Activated naive CD8-positive, alpha-beta T cell treated with anti-CD3 and anti-CD28 coated beads, Interleukin-2, amount 10 ng/mL, durations not matched to agents 7 days and 5 days (primary cell): ENCODE data around the gene JAKMIP1. TPM values are rescaled to one million over a fixed set of nuclear protein-coding genes. Genes with fewer than 3 reads are reported as not detected.

Source experiments
- ATAC-seq: fragments of 150-1000 bp; cut with Tn5 transposase; one replicate; pipeline ENCODE4 v1.10.0; 2021; ENCODE audit warnings: low read depth, moderate library complexity
- POLR2A ChIA-PET: fragments of 350-600 bp; sonication (Branson Sonifier 250); formaldehyde crosslinking; loops from one replicate; lab custom pipeline; 2021; ENCODE audit warnings: antibody characterized with exemption; lab: Charles Lee
- DNase-seq: peaks from one replicate; pipeline ENCODE4 v3.0.0; 2021
- H3K27ac Mint-ChIP-seq: one replicate; pipeline ENCODE4 v1.8.0; 2022; ENCODE audit warnings: mild to moderate bottlenecking, mixed read lengths
- H3K27me3 Mint-ChIP-seq: one replicate; pipeline ENCODE4 v1.8.0; 2022; ENCODE audit warnings: mild to moderate bottlenecking, moderate library complexity, mixed read lengths
- H3K36me3 Mint-ChIP-seq: one replicate; pipeline ENCODE4 v1.8.0; 2021; ENCODE audit warnings: mild to moderate bottlenecking, mixed read lengths
- H3K4me1 Mint-ChIP-seq: one replicate; pipeline ENCODE4 v1.8.0; 2021; ENCODE audit warnings: mixed read lengths
- H3K4me3 Mint-ChIP-seq: one replicate; pipeline ENCODE4 v1.8.0; 2022; ENCODE audit warnings: mild to moderate bottlenecking, moderate library complexity, mixed read lengths
- H3K9me3 Mint-ChIP-seq: one replicate; pipeline ENCODE4 v1.8.0; 2021; ENCODE audit warnings: mixed read lengths
- total RNA-seq, 2 experiments: library from RNA; stranded (reverse); gene quantifications; one replicate each; pipeline ENCODE4 v1.2.3, GENCODE V29; 2021

JAKMIP1 gene
- total RNA-seq = 1 to 10 TPM; 5.3 to 5.9 TPM

DNA sequence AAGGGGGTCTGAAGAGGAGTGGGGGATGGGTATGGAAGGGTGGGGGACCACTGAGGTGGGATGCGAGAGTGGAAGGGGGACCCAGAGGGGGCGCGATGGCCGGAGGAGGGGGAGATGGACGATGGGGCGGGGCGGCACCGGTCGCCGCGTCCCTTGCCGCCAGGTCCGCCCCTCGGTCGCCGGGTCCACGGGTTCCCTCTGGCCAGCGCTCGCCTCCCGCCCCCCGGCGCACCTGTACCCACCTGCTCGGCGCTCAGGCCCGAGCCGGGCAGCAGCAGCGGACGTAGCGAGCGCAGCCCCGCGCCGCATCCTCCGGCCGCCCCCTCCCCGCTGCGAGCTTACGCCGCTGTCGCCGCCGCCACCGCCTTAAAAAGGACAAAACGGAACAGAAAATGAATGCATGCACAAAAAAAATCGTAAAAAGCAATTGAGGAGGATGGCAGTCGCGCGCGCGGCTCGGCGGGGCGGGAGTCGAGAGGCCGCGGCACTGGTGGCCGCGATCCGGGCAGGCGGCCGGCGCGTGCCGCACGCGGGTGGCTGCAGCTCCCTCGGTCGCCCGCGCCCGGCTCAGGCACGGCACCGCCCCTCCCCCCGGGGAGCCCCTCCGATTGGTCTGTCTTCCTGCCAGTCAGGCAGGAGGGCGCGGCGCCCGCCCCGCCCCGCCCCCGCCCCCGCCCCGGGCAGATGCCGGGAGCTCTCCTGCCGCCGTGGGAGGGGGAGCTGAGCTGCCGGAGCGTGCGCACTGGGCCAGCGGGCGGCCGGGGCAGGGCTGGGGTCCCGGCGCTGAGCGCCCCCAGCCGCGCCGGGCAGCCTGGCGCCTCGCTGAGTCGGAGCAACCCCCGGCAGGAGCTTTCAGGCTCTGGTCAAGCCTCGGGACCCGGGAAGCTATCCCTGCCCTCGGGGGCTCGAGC, at the start of gene JAKMIP1:
Gene JAKMIP1 (minus strand): TSS at position 539 of the 911 bp plus-strand sequence. CDS start 87,699 bp downstream, outside the sequence.
- H3K27me3 Mint-ChIP-seq = peaks cover 44% of the 10 kb centered on the region
- POLR2A ChIA-PET = interaction anchor here (0.7 to 1.6 kb wide), 5 partner anchors 20 to 489 kb away, joined by 3 to 13 read pairs (median 3); no protein-coding TSS in a partner anchor
- peaks cover 6% of the 10 kb centered on the region for H3K36me3 Mint-ChIP-seq
- H3K4me1 Mint-ChIP-seq = peaks cover 22% of the 10 kb centered on the region
- peak within 1 kb of the TSS; percentile 80 for H3K27ac Mint-ChIP-seq
- peak; percentile 67 for ATAC-seq
- DNase-seq = peak; percentile 86
- peaks cover 7% of the 10 kb centered on the region for H3K9me3 Mint-ChIP-seq
- H3K4me3 Mint-ChIP-seq = peak within 1 kb of the TSS; percentile 78

DNA sequence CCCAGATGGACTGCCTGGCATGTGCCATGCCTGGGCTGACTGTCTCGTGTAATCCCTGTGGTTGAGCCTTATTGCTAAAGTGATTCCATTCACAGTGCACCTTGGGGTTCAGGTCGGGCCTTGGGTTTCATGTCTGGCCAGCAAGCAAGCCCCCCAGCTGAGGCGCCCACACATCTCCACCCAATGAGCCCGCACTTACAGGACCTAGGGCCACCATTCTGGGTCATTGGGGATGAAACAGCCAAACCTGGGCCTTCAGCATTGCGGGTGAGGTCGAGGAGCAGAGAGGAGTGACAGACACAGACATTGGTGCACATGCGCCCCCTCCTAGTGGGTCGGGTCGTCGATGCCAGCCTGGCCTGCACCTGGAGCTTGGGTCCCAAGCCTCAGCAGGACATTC, 48.0 kb upstream of the JAKMIP1 start:
- ATAC-seq = no peak
- no peak for DNase-seq
- Mint-ChIP-seq H3K27ac (no peak overlapping the region), H3K4me1 (no peaks in the 10 kb centered on the region), H3K9me3 (peaks cover 4% of the 10 kb centered on the region), H3K27me3 (peaks cover 46% of the 10 kb centered on the region), H3K36me3 (peaks cover 3% of the 10 kb centered on the region), H3K4me3 (no peak overlapping the region)
- POLR2A ChIA-PET = no interaction called here

DNA sequence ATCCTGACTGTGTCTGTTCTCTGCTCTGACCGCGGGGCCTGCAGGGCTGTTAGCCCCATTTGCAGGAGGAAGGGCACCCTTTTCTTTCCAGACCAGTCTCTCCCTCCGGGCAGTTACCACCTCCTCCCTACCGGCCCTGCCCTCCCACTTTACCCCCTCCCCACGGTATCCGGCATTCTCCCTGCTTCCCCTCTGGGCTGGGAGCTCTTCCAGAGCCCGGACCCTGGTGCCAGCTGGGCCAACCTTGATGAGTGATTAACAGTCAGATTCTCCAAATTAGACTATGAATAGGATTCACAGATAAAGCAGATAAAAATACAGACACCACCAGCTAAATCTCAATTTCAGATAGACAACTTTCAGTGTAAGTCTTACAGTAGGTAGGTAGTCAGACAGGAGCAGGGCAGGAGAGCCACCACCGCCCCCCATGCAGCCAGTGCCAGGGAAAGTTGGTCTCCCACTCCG, 45.9 kb upstream of the JAKMIP1 start:
- no peak for ATAC-seq
- POLR2A ChIA-PET = no interaction called here
- Mint-ChIP-seq H3K36me3 (peaks cover 3% of the 10 kb centered on the region), H3K27me3 (peaks cover 46% of the 10 kb centered on the region), H3K9me3 (peaks cover 4% of the 10 kb centered on the region), H3K27ac (no peak overlapping the region), H3K4me3 (no peak overlapping the region), H3K4me1 (no peaks in the 10 kb centered on the region)
- no peak for DNase-seq

DNA sequence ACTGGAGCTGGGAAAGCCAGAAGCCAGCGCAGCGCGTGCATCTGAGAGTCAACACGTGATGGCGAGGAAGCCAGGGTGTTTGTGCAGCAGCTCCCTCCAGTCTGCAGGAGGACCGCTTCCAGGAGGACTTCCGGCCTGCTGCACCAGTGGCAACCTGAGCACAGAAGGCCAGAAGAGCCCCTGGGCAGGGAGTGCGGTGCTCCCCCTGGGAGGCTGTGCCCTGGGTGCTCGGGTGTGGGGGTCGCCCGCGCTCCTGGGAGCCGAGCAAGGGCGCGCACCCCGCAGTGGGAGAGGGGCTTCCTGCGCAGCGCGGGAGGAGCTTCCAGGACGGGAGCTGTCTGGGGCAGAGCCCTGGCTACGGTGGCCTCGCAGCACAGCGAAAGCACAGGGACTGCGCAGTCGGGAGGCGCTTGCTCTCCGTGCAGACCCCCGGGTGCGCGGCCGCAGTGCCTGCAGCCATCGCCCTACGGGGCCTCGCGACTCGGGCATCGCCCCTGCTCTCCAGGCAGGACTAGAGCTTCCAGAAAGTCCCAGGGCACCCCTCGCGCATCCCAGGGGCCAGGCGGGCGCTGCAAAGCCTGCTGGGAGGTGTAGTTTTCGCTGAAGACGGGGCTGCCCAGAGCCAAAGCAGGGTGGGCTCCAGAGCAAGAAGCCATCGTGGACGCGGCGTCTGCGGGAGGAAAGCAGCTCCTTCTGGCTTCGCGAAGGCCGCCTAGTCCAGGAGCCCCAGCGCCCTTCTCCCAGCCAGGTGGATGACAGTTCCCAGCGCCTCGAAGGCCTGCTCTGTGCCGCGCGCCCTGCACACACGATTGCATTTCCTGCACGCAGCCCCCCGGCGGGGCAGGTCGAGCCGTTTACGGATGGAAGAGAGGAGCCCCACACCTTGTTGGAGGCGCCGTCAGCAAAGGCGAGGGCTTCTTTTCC, 45.2 kb upstream of the JAKMIP1 start:
- no peak overlapping the region for H3K27ac Mint-ChIP-seq
- H3K36me3 Mint-ChIP-seq = peaks cover 3% of the 10 kb centered on the region
- ATAC-seq (no peak), DNase-seq (no peak)
- H3K4me3 Mint-ChIP-seq = no peak overlapping the region
- POLR2A ChIA-PET = interaction anchor here (0.5 kb wide), 1 partner anchor 45 kb away, joined by 3 read pairs; no protein-coding TSS in a partner anchor
- H3K9me3 Mint-ChIP-seq = peaks cover 4% of the 10 kb centered on the region
- H3K4me1 Mint-ChIP-seq = no peaks in the 10 kb centered on the region
- H3K27me3 Mint-ChIP-seq = peaks cover 44% of the 10 kb centered on the region

DNA sequence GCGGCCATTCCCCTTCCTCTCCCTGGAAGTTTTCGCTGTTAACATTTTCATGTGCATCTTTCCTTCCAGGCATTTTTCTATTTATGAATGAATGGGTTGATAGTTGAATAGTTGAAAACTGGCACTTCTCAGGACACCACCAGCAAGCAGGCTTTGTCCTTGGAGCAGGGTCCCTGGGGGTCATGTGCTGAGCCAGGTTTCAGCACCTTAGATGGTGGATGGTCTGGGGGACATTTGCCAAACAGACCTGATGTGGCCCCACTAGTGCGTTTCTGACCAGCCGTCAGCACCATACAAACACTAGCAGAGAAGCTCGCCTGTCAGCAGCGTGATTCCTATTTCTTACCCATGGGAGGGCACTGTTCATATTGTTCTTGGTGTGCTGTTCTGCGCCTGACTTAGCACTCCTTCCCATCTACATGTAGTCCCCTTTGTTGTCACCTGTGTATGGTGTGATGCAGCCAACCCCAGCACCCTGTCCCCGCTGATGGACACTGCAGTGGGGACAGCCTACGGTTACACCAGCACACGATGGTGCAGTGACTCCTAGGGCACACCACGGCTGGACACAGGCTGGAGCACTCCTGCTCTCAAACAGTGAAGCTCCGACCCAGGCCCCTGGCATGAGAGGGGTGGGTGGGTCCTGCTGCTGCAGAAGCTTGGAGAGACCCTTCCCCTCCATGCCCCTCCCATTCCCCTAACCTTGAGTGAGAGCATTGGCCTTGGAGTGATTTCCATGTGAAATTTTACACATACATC, 42.1 kb upstream of the JAKMIP1 start:
- Mint-ChIP-seq H3K9me3 (peaks cover 4% of the 10 kb centered on the region), H3K4me3 (no peak overlapping the region), H3K27me3 (peaks cover 18% of the 10 kb centered on the region), H3K4me1 (no peaks in the 10 kb centered on the region), H3K27ac (no peak overlapping the region), H3K36me3 (peaks cover 3% of the 10 kb centered on the region)
- DNase-seq = no peak
- POLR2A ChIA-PET = no interaction called here
- no peak for ATAC-seq

DNA sequence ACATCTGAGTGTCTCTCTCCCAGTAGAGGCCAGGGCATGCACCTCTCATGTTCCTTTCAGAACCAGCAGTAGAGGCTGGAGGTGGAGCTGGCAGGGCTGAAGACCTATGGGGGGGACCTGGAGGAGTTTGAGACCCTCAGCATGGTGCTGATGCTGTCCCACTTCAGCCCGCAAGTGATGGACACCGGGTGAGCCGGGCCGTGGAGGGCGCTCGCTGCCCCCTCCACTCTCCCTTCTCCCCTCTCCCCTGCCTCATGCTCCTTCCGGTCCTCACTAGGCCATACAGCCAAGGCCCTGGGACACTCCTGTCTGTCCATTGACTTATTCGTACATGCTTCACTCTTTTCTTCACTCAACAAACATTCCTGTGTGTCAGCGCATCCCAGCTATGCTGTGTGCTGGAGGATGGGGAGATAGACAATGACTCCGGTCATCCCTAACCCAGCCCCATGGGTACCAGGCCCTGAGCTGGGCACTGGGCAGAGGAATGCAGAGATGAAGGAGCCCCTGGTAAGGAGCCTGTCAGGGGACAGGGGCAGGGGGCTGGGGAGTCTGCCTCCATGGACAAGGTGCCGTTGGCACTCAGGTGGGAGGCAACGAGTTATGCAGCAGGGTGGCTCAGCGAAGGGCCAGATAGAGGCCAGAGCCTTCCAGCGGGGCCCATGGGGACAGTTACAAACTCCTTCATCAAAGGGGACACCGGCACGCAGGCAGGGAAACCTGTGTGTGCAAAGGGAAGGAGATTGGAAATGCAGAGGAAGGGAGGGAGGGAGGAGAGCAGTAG, 40.9 kb upstream of the JAKMIP1 start:
- Mint-ChIP-seq H3K27ac (no peak overlapping the region), H3K4me3 (no peak overlapping the region), H3K4me1 (no peaks in the 10 kb centered on the region), H3K36me3 (peaks cover 3% of the 10 kb centered on the region), H3K27me3 (peaks cover 10% of the 10 kb centered on the region), H3K9me3 (peaks cover 4% of the 10 kb centered on the region)
- ATAC-seq (no peak), DNase-seq (no peak)
- POLR2A ChIA-PET = no interaction called here

DNA sequence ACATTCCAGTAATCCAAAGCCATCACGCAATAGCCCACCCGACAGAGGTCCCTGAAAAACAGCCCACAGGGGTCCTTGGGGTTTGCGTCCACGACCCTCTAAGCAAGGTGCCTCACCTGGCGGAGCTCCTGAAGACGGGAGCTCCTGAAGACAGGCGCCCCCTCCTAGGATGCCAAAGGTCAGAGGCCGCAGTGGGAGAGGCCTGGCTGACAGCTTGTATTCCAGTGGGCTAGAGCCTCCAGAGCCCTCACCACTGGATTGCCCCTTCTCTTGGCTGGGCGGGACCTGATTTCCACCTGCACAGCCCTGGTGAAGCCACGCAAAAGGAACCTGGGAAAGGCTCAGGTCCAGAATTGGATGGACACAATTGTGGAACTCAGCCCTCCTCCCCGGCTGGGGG, 39.6 kb upstream of the JAKMIP1 start:
- Mint-ChIP-seq H3K4me1 (no peaks in the 10 kb centered on the region), H3K27me3 (peaks cover 7% of the 10 kb centered on the region), H3K4me3 (no peak overlapping the region), H3K36me3 (peaks cover 3% of the 10 kb centered on the region), H3K9me3 (peaks cover 4% of the 10 kb centered on the region), H3K27ac (no peak overlapping the region)
- DNase-seq (peak; percentile 6), ATAC-seq (no peak)
- POLR2A ChIA-PET = no interaction called here

DNA sequence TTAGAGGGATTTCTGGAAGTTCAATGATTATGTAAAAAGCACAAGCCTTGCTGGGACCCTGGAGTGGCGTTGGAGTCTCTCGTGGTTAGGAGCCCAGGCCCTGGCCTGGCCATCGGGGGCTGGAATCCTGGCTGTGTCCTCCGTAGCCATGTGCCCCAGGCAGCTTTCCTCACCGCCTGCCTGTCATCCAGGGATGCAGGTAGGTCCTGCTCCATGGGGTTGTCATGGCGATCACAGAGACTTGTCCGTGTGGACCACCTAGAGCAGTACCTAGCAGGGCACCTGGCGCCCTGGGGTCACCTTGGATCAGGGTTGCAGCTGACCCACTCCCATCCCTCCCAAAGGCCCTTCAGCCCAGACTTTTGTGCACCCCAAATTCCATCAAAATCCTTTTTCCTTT, 39.1 kb upstream of the JAKMIP1 start:
- Mint-ChIP-seq H3K36me3 (no peaks in the 10 kb centered on the region), H3K27ac (no peak overlapping the region), H3K9me3 (no peaks in the 10 kb centered on the region), H3K4me3 (no peak overlapping the region), H3K4me1 (no peaks in the 10 kb centered on the region), H3K27me3 (peaks cover 3% of the 10 kb centered on the region)
- DNase-seq = no peak
- POLR2A ChIA-PET = no interaction called here
- ATAC-seq = no peak

DNA sequence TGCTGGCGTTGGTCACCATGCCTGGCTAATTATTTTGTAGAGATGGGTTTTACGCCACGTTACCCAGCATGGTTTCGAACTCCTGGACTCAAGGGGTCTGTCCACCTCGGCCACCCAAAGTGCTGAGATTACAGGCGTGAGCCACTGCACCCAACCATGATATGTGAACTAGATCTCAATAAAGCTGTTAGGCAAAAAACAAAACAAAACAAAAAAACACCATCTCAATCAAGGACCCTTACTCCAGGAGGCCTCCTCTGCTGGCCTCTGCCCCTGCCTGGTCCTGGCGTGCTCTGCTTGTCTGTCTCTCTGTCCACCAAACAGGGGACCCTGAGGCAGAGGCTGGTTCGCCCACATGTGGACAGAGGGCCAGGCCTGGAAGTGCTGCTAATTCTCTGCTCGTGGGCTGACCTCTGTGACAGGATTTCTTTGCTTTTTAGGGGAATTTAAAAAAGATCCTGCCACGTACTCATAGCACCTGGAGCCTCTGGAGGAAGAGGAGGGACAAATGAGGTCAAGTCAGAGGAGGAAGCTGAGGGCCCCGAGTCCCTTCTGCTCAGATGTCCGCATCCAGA, 36.6 kb upstream of the JAKMIP1 start:
- H3K9me3 Mint-ChIP-seq = no peaks in the 10 kb centered on the region
- ATAC-seq (no peak), DNase-seq (no peak)
- H3K27ac Mint-ChIP-seq = no peak overlapping the region
- no peaks in the 10 kb centered on the region for H3K36me3 Mint-ChIP-seq
- H3K4me3 Mint-ChIP-seq = no peak overlapping the region
- H3K27me3 Mint-ChIP-seq = peaks cover 3% of the 10 kb centered on the region
- no peaks in the 10 kb centered on the region for H3K4me1 Mint-ChIP-seq
- POLR2A ChIA-PET = no interaction called here

DNA sequence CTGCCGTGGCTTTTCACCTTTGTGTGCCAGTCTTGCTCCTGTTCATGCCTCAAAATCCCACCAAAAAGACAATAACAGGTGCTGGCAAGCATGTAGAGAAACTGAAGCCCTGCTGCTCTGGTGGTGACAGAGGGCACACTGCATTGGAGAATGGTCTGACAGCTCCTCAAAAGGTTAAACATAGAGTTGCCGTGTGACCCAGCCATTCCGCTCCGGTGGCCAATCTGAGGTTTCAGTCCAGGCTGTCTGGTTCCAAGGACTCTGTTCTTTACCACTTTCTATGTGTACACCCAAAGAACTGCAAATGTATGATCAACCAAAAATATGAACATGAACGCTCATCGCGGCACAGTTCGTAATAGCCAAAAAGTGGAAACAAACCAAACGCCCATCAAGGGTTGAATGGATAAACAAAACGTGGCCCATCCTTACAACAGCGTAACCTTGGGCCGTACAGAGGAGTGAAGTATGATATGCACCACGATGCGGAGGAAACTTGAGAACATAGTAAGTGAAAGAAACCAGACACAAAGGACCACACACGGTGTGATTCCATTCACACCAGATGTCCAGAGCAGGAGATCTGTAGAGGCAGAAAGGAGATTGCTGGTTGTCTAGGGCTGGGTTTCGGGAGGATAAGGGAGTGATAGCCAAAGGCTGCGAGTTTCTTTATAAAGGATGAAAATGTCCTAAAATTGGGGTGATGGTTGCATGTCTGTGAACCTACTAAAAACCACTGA, 35.7 kb upstream of the JAKMIP1 start:
- POLR2A ChIA-PET = no interaction called here
- H3K4me3 Mint-ChIP-seq = no peak overlapping the region
- no peaks in the 10 kb centered on the region for H3K4me1 Mint-ChIP-seq
- DNase-seq = no peak
- H3K9me3 Mint-ChIP-seq = no peaks in the 10 kb centered on the region
- H3K36me3 Mint-ChIP-seq = no peaks in the 10 kb centered on the region
- ATAC-seq = no peak
- no peak overlapping the region for H3K27ac Mint-ChIP-seq
- peaks cover 3% of the 10 kb centered on the region for H3K27me3 Mint-ChIP-seq

DNA sequence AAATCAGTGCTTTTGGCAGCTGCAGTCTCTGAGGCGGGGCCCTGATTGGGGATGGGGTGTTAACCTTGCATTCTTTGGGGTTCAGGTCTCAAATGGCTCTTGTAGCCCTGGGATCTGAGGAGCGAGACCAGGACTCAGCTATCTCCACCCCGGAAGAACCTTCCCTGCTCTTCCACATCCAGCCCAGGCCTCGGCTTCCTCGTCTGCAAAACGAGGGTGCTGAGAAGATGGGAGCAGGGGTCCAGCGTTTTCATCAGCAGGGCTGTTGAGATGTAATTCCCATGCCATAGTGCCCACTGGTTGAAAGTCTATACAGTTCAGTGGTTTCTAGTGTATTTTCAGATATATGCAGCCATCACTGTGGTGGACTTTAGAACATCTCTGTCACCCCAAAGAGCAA, 34.7 kb upstream of the JAKMIP1 start:
- H3K4me3 Mint-ChIP-seq = no peak overlapping the region
- DNase-seq = no peak
- H3K27ac Mint-ChIP-seq = no peak overlapping the region
- H3K4me1 Mint-ChIP-seq = no peaks in the 10 kb centered on the region
- no peaks in the 10 kb centered on the region for H3K36me3 Mint-ChIP-seq
- H3K9me3 Mint-ChIP-seq = no peaks in the 10 kb centered on the region
- POLR2A ChIA-PET = no interaction called here
- peaks cover 3% of the 10 kb centered on the region for H3K27me3 Mint-ChIP-seq
- ATAC-seq = no peak
